Caco-2 (cell line): Measurements from ENCODE around the gene TMEM50A. TPM values are rescaled to one million over a fixed set of nuclear protein-coding genes. Genes with fewer than 3 reads are reported as not detected.
"Not testable (repeated sequence)": the region's sequence is repeated elsewhere in the genome, so short reads cannot be mapped to it uniquely, and the experiment has no call there.

ENCODE experiments used
- BruUV-seq: library from RNA; stranded (reverse); fragments of 400-500 nt; replicated peaks from 2 replicates; lab custom pipeline; 2021; lab: Mats Ljungman, UMichigan
- CTCF ChIA-PET: fragments of 300-600 bp; sonication (Branson Sonifier 250); formaldehyde crosslinking; loops from one replicate; lab custom pipeline; 2022; ENCODE audit warnings: antibody characterized with exemption; lab: Charles Lee
- POLR2A ChIA-PET: fragments of 300-600 bp; sonication (Branson Sonifier 250); formaldehyde crosslinking; loops from one replicate; lab custom pipeline; 2022; ENCODE audit warnings: antibody characterized with exemption; lab: Charles Lee
- DNase-seq, 2 experiments: peaks; one replicate each; pipeline versions ENCODE4 v3.0.0 to v3.0.0-alpha.2; 2020 to 2022
- H3K27me3 ChIP-seq: replicated peaks from 2 replicates; pipeline ENCODE4 v1.6.0; 2011; ENCODE audit warnings: low read length; ENCODE audit not compliant: control insufficient read depth, insufficient read depth
- H3K36me3 ChIP-seq: 2 replicates; pipeline ENCODE4 v1.5.1; 2011; ENCODE audit warnings: low read length; ENCODE audit not compliant: control insufficient read depth, insufficient read depth
- H3K4me1 ChIP-seq: fragments of 250-450 bp; sonication (Bioruptor Pico); 2 replicates; pipeline ENCODE4 v1.5.1; 2020; ENCODE audit warnings: mild to moderate bottlenecking
- H3K4me3 ChIP-seq: 2 replicates; pipeline ENCODE4 v1.5.1; 2011; ENCODE audit warnings: low read depth, mild to moderate bottlenecking, control low read depth, low read length
- H3K9me3 ChIP-seq: fragments of 250-450 bp; sonication (Bioruptor Pico); 2 replicates; pipeline ENCODE4 v1.5.1; 2020; ENCODE audit warnings: mild to moderate bottlenecking, moderate library complexity
- H3K27ac Mint-ChIP-seq: one replicate; pipeline ENCODE4 v1.8.0; 2022; ENCODE audit warnings: mixed read lengths; ENCODE audit not compliant: unreplicated experiment
- H3K27me3 Mint-ChIP-seq: one replicate; pipeline ENCODE4 v1.8.0; 2022; ENCODE audit warnings: mixed read lengths; ENCODE audit not compliant: insufficient read depth, unreplicated experiment
- H3K36me3 Mint-ChIP-seq: one replicate; pipeline ENCODE4 v1.8.0; 2022; ENCODE audit warnings: mild to moderate bottlenecking, mixed read lengths; ENCODE audit not compliant: insufficient read depth, unreplicated experiment
- H3K4me1 Mint-ChIP-seq: one replicate; pipeline ENCODE4 v1.8.0; 2022; ENCODE audit warnings: low read depth, mixed read lengths; ENCODE audit not compliant: unreplicated experiment
- H3K4me3 Mint-ChIP-seq: one replicate; pipeline ENCODE4 v1.8.0; 2022; ENCODE audit warnings: mild to moderate bottlenecking, moderate library complexity, mixed read lengths; ENCODE audit not compliant: unreplicated experiment
- H3K9me3 Mint-ChIP-seq: one replicate; pipeline ENCODE4 v1.8.0; 2022; ENCODE audit warnings: mixed read lengths; ENCODE audit not compliant: unreplicated experiment
- intact Hi-C: fragments of 100-400 bp; cut with micrococcal nuclease; formaldehyde crosslinking; loops from one replicate; pipeline ENCODE4 v1.10.0; 2022; ENCODE audit not compliant: unreplicated experiment
- total RNA-seq: library from RNA; stranded (reverse); gene quantifications from 2 replicates; pipeline ENCODE4 v1.2.3, GENCODE V29; 2022

TMEM50A gene
- total RNA-seq, 1 experiment from 2014 or later, result 86.3 TPM

GRCh38 chr1:25378367-25378766 lies 40.2 kb downstream of the TMEM50A start:
- BruUV-seq, CTCF ChIA-PET, POLR2A ChIA-PET, intact Hi-C loops, H3K27me3 ChIP-seq, H3K9me3 ChIP-seq, H3K4me1 ChIP-seq, H3K9me3 Mint-ChIP-seq, H3K27me3 Mint-ChIP-seq, H3K4me3 Mint-ChIP-seq, H3K4me3 ChIP-seq, H3K4me1 Mint-ChIP-seq, H3K36me3 Mint-ChIP-seq, H3K36me3 ChIP-seq, DNase-seq: not testable (repeated sequence)
- H3K27ac Mint-ChIP-seq, result peak overlapping the region; percentile 40

- H3K27me3 ChIP-seq, CTCF ChIA-PET, H3K4me1 Mint-ChIP-seq, H3K36me3 ChIP-seq, H3K4me1 ChIP-seq, H3K9me3 Mint-ChIP-seq, H3K36me3 Mint-ChIP-seq, H3K4me3 ChIP-seq, H3K27ac Mint-ChIP-seq, intact Hi-C loops, DNase-seq, H3K4me3 Mint-ChIP-seq, H3K27me3 Mint-ChIP-seq, POLR2A ChIA-PET, BruUV-seq, H3K9me3 ChIP-seq: not testable (repeated sequence)
These were observed 44.4 kb downstream of the TMEM50A start for GRCh38 chr1:25382543-25382942.

GRCh38 chr1:25383090-25383489 lies 45.0 kb downstream of the TMEM50A start:
- H3K4me3 Mint-ChIP-seq, DNase-seq, H3K9me3 Mint-ChIP-seq, H3K4me1 ChIP-seq, H3K4me1 Mint-ChIP-seq, H3K27me3 Mint-ChIP-seq, POLR2A ChIA-PET, CTCF ChIA-PET, H3K9me3 ChIP-seq, H3K27ac Mint-ChIP-seq, H3K36me3 Mint-ChIP-seq, H3K27me3 ChIP-seq, H3K4me3 ChIP-seq, BruUV-seq, intact Hi-C loops, H3K36me3 ChIP-seq: not testable (repeated sequence)

GRCh38 chr1:25383875-25384274 lies 45.7 kb downstream of the TMEM50A start:
- H3K36me3 Mint-ChIP-seq, H3K27ac Mint-ChIP-seq, DNase-seq, H3K4me3 ChIP-seq, H3K4me1 ChIP-seq, H3K27me3 ChIP-seq, H3K4me1 Mint-ChIP-seq, CTCF ChIA-PET, H3K4me3 Mint-ChIP-seq, H3K27me3 Mint-ChIP-seq, H3K9me3 Mint-ChIP-seq, POLR2A ChIA-PET, BruUV-seq, H3K9me3 ChIP-seq, intact Hi-C loops, H3K36me3 ChIP-seq: not testable (repeated sequence)

- H3K9me3 ChIP-seq, POLR2A ChIA-PET, H3K27ac Mint-ChIP-seq, H3K4me3 ChIP-seq, H3K27me3 Mint-ChIP-seq, H3K36me3 Mint-ChIP-seq, BruUV-seq, CTCF ChIA-PET, H3K4me3 Mint-ChIP-seq, H3K9me3 Mint-ChIP-seq, H3K4me1 Mint-ChIP-seq, intact Hi-C loops, H3K4me1 ChIP-seq, H3K27me3 ChIP-seq, H3K36me3 ChIP-seq, DNase-seq: not testable (repeated sequence)
These were observed 49.0 kb downstream of the TMEM50A start for GRCh38 chr1:25387096-25387495.

GRCh38 chr1:25388691-25389090 lies 50.6 kb downstream of the TMEM50A start:
- H3K4me3 Mint-ChIP-seq, H3K4me1 Mint-ChIP-seq, H3K27me3 Mint-ChIP-seq, H3K4me3 ChIP-seq, H3K27me3 ChIP-seq, H3K36me3 Mint-ChIP-seq, H3K9me3 Mint-ChIP-seq, intact Hi-C loops, H3K9me3 ChIP-seq, H3K4me1 ChIP-seq, DNase-seq, POLR2A ChIA-PET, H3K27ac Mint-ChIP-seq, CTCF ChIA-PET, BruUV-seq, H3K36me3 ChIP-seq: not testable (repeated sequence)

- POLR2A ChIA-PET, CTCF ChIA-PET: not testable (repeated sequence)
These were observed 51.6 kb downstream of the TMEM50A start for GRCh38 chr1:25389721-25390120.

More at GRCh38 chr1:25389721-25390120, 51.6 kb downstream of the TMEM50A start:
- H3K36me3 Mint-ChIP-seq, H3K27me3 Mint-ChIP-seq, intact Hi-C loops, DNase-seq, H3K9me3 Mint-ChIP-seq, BruUV-seq, H3K36me3 ChIP-seq, H3K9me3 ChIP-seq, H3K27me3 ChIP-seq, H3K4me1 Mint-ChIP-seq, H3K27ac Mint-ChIP-seq, H3K4me3 Mint-ChIP-seq, H3K4me1 ChIP-seq, H3K4me3 ChIP-seq: not testable (repeated sequence)
